ENCODE data around the gene SFXN4. TPM values are rescaled to one million over a fixed set of nuclear protein-coding genes. Genes with fewer than 3 reads are reported as not detected.

The SFXN4 gene
- total RNA-seq, 1 experiment from 2014 or later, result 45.3 TPM

DNA sequence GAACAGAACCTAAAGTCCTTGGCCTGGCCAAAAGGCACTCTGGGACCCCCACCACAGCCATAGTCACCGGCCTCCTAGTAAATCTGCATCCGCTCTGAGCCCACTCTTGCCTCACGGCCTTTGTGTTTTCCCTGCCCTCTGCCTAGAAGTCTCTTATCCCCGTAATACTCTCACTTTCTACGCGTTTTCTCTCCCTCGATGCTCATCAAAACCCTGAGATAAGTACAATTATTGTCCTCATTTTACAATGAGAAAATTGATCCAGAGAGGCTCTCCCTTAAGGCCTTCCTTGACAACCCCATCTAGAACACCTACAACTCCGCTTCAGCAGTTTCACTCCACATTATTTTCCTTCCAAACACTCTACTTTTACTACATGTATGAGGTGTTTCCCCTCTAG is 1.5 kb upstream of the SFXN4 start:
- intact Hi-C loops (cut with micrococcal nuclease; ENCODE audit: unreplicated experiment), result no loop called here
- Histone ChIP-seq H3K4me1 (peaks cover 6% of the 10 kb centered on the region; the same call in 1 of the 2 replicates), H3K4me3 (ENCODE audit: low read depth, low read length) (no peak overlapping the region), H3K9me3 (no peaks in the 10 kb centered on the region), H3K27me3 (replicated peaks; ENCODE audit: control insufficient read depth, insufficient read depth, low read length) (no peaks in the 10 kb centered on the region), H3K36me3 (ENCODE audit: control insufficient read depth, insufficient read depth, low read length) (peaks cover 5% of the 10 kb centered on the region)
- Mint-ChIP-seq H3K4me1 (ENCODE audit: low read depth, unreplicated experiment) (no peaks in the 10 kb centered on the region), H3K36me3 (ENCODE audit: insufficient read depth, unreplicated experiment) (peaks cover 41% of the 10 kb centered on the region), H3K9me3 (ENCODE audit: unreplicated experiment) (no peaks in the 10 kb centered on the region), H3K27ac (ENCODE audit: unreplicated experiment) (peak overlapping the region; percentile 95), H3K27me3 (ENCODE audit: insufficient read depth, unreplicated experiment) (no peaks in the 10 kb centered on the region), H3K4me3 (ENCODE audit: unreplicated experiment) (peak overlapping the region; percentile 87)
- CTCF ChIA-PET, result no interaction called here
- TF ChIP-seq, protein P1, sequence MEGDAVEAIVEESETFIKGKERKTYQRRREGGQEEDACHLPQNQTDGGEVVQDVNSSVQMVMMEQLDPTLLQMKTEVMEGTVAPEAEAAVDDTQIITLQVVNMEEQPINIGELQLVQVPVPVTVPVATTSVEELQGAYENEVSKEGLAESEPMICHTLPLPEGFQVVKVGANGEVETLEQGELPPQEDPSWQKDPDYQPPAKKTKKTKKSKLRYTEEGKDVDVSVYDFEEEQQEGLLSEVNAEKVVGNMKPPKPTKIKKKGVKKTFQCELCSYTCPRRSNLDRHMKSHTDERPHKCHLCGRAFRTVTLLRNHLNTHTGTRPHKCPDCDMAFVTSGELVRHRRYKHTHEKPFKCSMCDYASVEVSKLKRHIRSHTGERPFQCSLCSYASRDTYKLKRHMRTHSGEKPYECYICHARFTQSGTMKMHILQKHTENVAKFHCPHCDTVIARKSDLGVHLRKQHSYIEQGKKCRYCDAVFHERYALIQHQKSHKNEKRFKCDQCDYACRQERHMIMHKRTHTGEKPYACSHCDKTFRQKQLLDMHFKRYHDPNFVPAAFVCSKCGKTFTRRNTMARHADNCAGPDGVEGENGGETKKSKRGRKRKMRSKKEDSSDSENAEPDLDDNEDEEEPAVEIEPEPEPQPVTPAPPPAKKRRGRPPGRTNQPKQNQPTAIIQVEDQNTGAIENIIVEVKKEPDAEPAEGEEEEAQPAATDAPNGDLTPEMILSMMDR (IDR thresholded peaks at IDR 0.05; ENCODE audit: insufficient read depth in 1 of 2, low read depth in 1 of 2, low read length in 1 of 2, severe bottlenecking in 1 of 2, unreplicated experiment in 1 of 2), result no peak
- POLR2A ChIA-PET, result no interaction called here
- no TSS peak for BruUV-seq (replicated peaks)
- DNase-seq, result no peak

DNA sequence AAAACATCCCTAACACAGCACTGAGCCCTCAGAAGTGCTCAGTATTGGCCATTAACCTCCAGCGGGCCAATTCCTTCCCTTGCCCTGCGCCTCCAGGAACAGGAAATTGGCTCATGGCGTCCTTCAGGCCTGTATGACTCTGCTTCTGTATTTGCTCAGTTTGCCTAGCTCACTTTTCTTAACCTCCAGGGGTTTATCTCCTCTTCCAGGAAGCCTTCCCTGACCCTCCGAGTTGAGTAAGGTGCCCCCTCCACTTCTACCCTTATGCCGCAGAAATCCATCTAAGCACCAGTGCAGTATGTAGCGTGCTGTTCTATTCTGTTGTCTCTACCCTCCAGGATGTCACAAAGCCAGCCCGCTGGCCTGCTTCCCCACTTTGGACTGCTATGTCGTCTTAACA is 1.1 kb upstream of the SFXN4 start:
- Mint-ChIP-seq H3K4me3 (ENCODE audit: unreplicated experiment) (peak overlapping the region; percentile 87), H3K4me1 (ENCODE audit: low read depth, unreplicated experiment) (no peaks in the 10 kb centered on the region), H3K27ac (ENCODE audit: unreplicated experiment) (peak overlapping the region; percentile 95), H3K9me3 (ENCODE audit: unreplicated experiment) (no peaks in the 10 kb centered on the region), H3K36me3 (ENCODE audit: insufficient read depth, unreplicated experiment) (peaks cover 41% of the 10 kb centered on the region), H3K27me3 (ENCODE audit: insufficient read depth, unreplicated experiment) (no peaks in the 10 kb centered on the region)
- POLR2A ChIA-PET, result no interaction called here
- Histone ChIP-seq H3K4me1 (peaks cover 6% of the 10 kb centered on the region; the same call in 1 of the 2 replicates), H3K36me3 (ENCODE audit: control insufficient read depth, insufficient read depth, low read length) (peaks cover 4% of the 10 kb centered on the region), H3K27me3 (replicated peaks; ENCODE audit: control insufficient read depth, insufficient read depth, low read length) (no peaks in the 10 kb centered on the region), H3K4me3 (ENCODE audit: low read depth, low read length) (no peak overlapping the region), H3K9me3 (no peaks in the 10 kb centered on the region)
- TF ChIP-seq, protein P1 (IDR thresholded peaks at IDR 0.05; ENCODE audit: insufficient read depth in 1 of 2, low read depth in 1 of 2, low read length in 1 of 2, severe bottlenecking in 1 of 2, unreplicated experiment in 1 of 2), result no peak
- CTCF ChIA-PET, result no interaction called here
- DNase-seq, result no peak
- intact Hi-C loops (cut with micrococcal nuclease; ENCODE audit: unreplicated experiment), result no loop called here
- no TSS peak for BruUV-seq (replicated peaks)

DNA sequence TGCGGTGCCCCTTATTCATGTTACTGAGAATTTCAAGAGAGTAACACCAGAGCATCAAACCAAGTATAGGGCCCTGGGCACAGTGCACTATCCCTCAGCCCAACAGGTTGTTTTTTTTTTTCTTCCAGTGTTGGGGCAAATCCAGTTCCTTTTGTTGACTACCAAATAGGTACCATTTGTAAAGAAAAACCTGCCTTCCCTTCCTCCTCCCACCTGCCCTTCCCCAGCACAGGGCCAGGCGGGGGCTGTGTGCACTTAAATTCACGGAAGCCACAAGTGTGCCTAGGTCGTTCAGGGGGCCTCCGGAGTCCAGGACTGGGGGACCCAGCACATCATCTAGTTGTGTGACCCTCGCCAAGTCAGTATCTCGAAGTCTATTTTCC is 595 bp upstream of the SFXN4 start:
- Histone ChIP-seq H3K36me3 (ENCODE audit: control insufficient read depth, insufficient read depth, low read length) (no peaks in the 10 kb centered on the region; the same call in 1 of the 2 replicates), H3K9me3 (no peaks in the 10 kb centered on the region), H3K4me3 (ENCODE audit: low read depth, low read length) (peak overlapping the region; percentile 93), H3K4me1 (peaks cover 6% of the 10 kb centered on the region; the same call in 1 of the 2 replicates), H3K27me3 (replicated peaks; ENCODE audit: control insufficient read depth, insufficient read depth, low read length) (no peaks in the 10 kb centered on the region)
- Mint-ChIP-seq H3K27ac (ENCODE audit: unreplicated experiment) (peak overlapping the region; percentile 95), H3K36me3 (ENCODE audit: insufficient read depth, unreplicated experiment) (peaks cover 37% of the 10 kb centered on the region), H3K4me3 (ENCODE audit: unreplicated experiment) (peak overlapping the region; percentile 87), H3K27me3 (ENCODE audit: insufficient read depth, unreplicated experiment) (no peaks in the 10 kb centered on the region), H3K9me3 (ENCODE audit: unreplicated experiment) (no peaks in the 10 kb centered on the region), H3K4me1 (ENCODE audit: low read depth, unreplicated experiment) (no peaks in the 10 kb centered on the region)
- DNase-seq, result no peak
- BruUV-seq (replicated peaks), result TSS peak; percentile 79
- intact Hi-C loops (cut with micrococcal nuclease; ENCODE audit: unreplicated experiment), result no loop called here
- POLR2A ChIA-PET, result no interaction called here
- CTCF ChIA-PET, result no interaction called here
- TF ChIP-seq, protein P1 (IDR thresholded peaks at IDR 0.05; ENCODE audit: insufficient read depth in 1 of 2, low read depth in 1 of 2, low read length in 1 of 2, severe bottlenecking in 1 of 2, unreplicated experiment in 1 of 2), result no peak
